Left ventricle myocardium inferior (tissue), 1 donor: ENCODE results near the gene CPT1A. TPM values are rescaled to one million over a fixed set of nuclear protein-coding genes. Genes with fewer than 3 reads are reported as not detected.
A peak's percentile ranks its signal among the peaks of the same experiment; 100 is the strongest.
"Not testable (repeated sequence)": the region's sequence is repeated elsewhere in the genome, so short reads cannot be mapped to it uniquely, and the experiment has no call there.

ENCODE experiments used
- DNase-seq: peaks from one replicate; pipeline ENCODE4 v3.0.0-alpha.2; 2020
- H3K27ac ChIP-seq: fragments of 200-600 bp; replicated peaks from 2 replicates; pipeline ENCODE4 v1.8.0; 2021
- H3K27me3 ChIP-seq: fragments of 200-600 bp; 2 replicates; pipeline ENCODE4 v1.8.0; 2021; ENCODE audit warnings: low read depth
- H3K36me3 ChIP-seq: fragments of 200-600 bp; 2 replicates; pipeline ENCODE4 v1.8.0; 2021
- H3K4me1 ChIP-seq: fragments of 200-600 bp; 2 replicates; pipeline ENCODE4 v1.8.0; 2021
- H3K4me3 ChIP-seq: fragments of 200-600 bp; 2 replicates; pipeline ENCODE4 v1.8.0; 2021; ENCODE audit warnings: mild to moderate bottlenecking, moderate library complexity
- H3K9me3 ChIP-seq: fragments of 200-600 bp; replicated peaks from 2 replicates; pipeline ENCODE4 v1.8.0; 2021
- intact Hi-C: fragments of 100-400 bp; cut with micrococcal nuclease; formaldehyde crosslinking; loops from one replicate; pipeline ENCODE4 v1.11.0; 2022
- long read RNA-seq: library from polyadenylated mRNA; unstranded; transcript quantifications from one replicate; pipeline ENCODE4 v2.0.0, GENCODE V29; 2021
- total RNA-seq: library from RNA; stranded (reverse); fragmentation: NEBNext Ultra II Directional; extraction: Animal tissue kit (Norgen Biotek cat#: 25700); gene quantifications from one replicate; pipeline ENCODE4 v1.2.1, GENCODE V29; 2021
- TF ChIP-seq, protein P1 (sequence below): fragments of 200-600 bp; IDR thresholded peaks from 2 replicates; pipeline ENCODE4 v1.8.0; 2021; ENCODE audit warnings: antibody characterized with exemption, mild to moderate bottlenecking, borderline replicate concordance
- donor health status: DM: no; HTN: yes; CAD: no; lungs with severe emphysema.

Gene CPT1A
- 73.1 TPM for total RNA-seq
- long read RNA-seq, full-length matches to known transcripts, result 4 of 13 reads
- long read RNA-seq, partial matches to known transcripts, result 2 of 13 reads
- long read RNA-seq, other reads (novel, unspliced or antisense), result 7 of 13 reads

DNA sequence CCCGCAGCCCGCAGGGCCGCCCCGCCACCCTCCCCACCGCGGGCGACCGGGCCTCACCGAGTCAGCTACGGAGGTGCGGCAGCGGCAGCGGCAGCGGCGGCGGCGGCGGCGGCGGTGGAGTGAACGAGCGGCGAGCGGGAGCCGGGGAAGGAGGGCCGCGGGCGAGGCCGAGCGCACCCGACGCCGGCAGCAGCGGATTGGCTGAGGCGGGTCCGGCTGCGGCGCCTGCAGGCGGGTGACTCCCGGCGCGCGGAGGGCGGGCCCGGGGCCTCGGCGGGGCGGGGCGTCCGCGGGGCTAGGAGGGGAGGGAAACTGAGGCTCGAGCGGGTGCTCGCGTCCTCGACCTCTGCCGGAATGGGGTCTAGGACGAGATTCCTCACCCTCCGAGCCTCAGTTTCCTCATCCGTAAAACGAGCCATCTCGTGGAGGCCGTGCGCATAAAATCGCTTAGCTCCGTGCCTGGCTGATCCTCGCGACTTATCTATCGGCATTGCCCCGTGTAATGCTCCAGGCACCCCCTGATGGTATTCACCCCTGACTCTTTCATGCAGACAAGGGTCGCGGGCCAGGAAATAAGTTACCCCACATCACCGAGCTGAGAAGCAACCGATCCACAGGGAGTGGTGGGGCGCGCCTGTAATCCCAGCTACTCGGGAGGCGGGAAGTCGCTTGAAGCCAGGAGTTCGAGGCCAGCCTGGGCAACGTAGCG, at the start of gene CPT1A:
Gene CPT1A (minus strand): TSS at position 199 of the 709 bp plus-strand sequence. CDS start 26,442 bp downstream, outside the sequence.
- Histone ChIP-seq H3K4me3 (peak within 1 kb of the TSS; percentile 89), H3K4me1 (peaks cover 72% of the 10 kb centered on the region), H3K36me3 (no peaks in the 10 kb centered on the region), H3K27ac (peak within 1 kb of the TSS; percentile 95), H3K27me3 (no peaks in the 10 kb centered on the region), H3K9me3 (no peaks in the 10 kb centered on the region)
- TF ChIP-seq, protein P1, sequence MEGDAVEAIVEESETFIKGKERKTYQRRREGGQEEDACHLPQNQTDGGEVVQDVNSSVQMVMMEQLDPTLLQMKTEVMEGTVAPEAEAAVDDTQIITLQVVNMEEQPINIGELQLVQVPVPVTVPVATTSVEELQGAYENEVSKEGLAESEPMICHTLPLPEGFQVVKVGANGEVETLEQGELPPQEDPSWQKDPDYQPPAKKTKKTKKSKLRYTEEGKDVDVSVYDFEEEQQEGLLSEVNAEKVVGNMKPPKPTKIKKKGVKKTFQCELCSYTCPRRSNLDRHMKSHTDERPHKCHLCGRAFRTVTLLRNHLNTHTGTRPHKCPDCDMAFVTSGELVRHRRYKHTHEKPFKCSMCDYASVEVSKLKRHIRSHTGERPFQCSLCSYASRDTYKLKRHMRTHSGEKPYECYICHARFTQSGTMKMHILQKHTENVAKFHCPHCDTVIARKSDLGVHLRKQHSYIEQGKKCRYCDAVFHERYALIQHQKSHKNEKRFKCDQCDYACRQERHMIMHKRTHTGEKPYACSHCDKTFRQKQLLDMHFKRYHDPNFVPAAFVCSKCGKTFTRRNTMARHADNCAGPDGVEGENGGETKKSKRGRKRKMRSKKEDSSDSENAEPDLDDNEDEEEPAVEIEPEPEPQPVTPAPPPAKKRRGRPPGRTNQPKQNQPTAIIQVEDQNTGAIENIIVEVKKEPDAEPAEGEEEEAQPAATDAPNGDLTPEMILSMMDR, result no peak
- peak; percentile 83 for DNase-seq
- intact Hi-C loops, result no loop called here

DNA sequence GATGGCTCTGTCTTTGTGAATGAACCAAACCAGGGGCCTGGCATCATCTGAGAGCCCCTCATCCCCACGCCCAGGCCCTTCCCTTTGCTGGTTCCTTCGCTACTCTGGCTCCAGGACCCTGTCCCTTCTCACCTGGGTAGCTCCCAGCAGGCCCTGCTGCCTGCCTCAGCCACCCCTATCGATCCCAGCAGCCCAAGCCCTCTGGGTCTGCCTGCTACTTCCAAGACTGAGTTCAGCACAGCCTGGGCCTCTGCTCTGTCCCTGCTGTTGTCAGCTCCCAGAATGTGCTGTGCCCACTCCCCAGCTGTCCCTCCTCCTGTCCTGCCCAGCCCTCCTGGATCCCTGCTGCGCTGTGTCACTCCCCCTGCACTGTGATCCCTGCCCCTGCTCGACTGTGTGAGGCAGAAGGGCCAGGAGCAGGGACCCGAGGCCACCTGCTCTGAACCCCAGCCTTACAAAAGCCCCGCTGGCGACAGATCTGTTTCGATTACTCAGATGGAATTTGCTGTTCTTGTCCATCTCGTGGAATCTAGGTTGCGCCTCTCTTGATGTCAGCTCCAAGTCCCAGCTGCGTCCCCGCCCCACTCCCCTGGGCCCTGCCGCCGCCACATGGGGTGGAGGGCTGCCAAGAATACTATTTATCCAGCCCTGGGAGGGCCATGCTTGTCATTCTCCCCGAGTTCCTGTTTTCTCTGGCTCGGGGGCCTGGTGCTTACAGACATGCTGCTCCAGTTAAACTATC, 48.9 kb upstream of the CPT1A start:
- no peaks in the 10 kb centered on the region for H3K9me3 ChIP-seq
- intact Hi-C loops, result no loop called here
- TF ChIP-seq, protein P1, result no peak
- DNase-seq, result peak; percentile 90
- no peaks in the 10 kb centered on the region for H3K27me3 ChIP-seq
- H3K4me1 ChIP-seq, result peaks cover 32% of the 10 kb centered on the region
- H3K36me3 ChIP-seq, result peaks cover 32% of the 10 kb centered on the region
- H3K27ac ChIP-seq, result peak overlapping the region; percentile 85
- H3K4me3 ChIP-seq, result peak overlapping the region; percentile 51

DNA sequence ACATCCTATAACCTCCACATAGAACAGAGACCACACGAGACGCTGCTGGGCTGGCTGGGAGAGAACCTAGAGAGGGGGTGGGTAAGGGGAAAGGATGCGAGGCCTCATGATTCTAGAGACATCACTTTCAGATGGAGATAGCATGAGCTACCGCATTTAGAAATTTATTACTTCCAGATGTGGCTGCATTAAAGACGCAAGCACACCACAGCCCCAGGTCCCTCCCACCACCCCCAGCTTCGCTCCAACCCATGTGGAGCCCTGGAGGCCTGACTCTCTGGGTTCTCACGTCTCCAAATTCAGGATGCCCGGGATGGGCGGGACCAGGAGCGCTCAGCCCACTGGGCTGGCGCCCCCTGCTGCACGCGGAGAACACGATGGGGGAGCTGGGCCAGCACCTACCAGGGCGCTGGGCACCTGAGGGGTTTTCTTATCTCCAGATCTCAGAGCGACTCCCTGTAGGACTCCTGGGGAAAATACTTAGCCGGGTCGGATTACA, 48.3 kb upstream of the CPT1A start:
- peak; percentile 78 for DNase-seq
- H3K9me3 ChIP-seq, result no peaks in the 10 kb centered on the region
- TF ChIP-seq, protein P1, result peak; percentile 57
- peaks cover 32% of the 10 kb centered on the region for H3K4me1 ChIP-seq
- intact Hi-C loops, result no loop called here
- H3K27ac ChIP-seq, result peak overlapping the region; percentile 85
- peak overlapping the region; percentile 51 for H3K4me3 ChIP-seq
- no peaks in the 10 kb centered on the region for H3K27me3 ChIP-seq
- H3K36me3 ChIP-seq, result peaks cover 26% of the 10 kb centered on the region

DNA sequence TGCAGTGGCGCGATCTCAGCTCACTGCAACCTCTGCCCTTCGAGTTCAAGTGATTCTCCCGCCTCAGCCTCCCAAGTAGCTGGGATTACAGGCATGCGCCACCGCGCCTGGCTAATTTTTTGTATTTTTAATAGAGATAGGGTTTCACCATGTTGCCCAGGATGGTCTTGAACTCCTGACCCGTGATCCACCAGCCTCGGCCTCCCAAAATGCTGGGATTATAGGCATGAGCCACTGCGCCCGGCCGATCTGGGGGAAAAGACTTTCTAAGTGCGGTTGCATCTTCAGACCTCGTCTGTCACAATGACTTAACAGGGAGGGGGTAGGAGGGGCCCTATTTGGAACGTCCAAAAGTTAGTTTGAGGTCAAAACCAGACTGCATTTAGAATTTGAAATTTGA, 43.1 kb upstream of the CPT1A start:
- H3K4me3 ChIP-seq, intact Hi-C loops, DNase-seq, H3K36me3 ChIP-seq, H3K27ac ChIP-seq, H3K27me3 ChIP-seq, H3K9me3 ChIP-seq: not testable (repeated sequence)
- peaks cover 11% of the 10 kb centered on the region for H3K4me1 ChIP-seq

DNA sequence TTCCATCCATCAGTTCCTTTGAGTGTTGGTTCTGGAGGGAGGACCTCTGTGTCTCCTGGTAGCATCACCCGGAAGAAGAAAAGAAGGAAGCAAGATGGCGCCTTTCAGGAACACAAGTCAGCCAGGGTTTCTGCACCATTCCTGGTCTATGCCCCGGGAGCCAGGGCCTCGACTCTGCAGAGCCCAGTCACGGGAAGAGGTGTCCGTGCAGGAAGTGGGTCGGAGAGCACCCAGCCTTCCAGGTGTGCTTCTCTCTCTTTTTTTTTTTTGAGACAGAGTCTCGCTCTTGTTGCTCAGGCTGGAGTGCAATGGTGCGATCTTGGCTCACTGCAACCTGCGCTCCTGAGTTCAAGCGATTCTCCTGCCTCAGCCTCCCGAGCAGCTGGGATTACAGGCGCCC, 40.7 kb upstream of the CPT1A start:
- no peak overlapping the region for H3K27ac ChIP-seq
- no peaks in the 10 kb centered on the region for H3K27me3 ChIP-seq
- H3K36me3 ChIP-seq, result no peaks in the 10 kb centered on the region
- TF ChIP-seq, protein P1, result no peak
- no peak overlapping the region for H3K4me3 ChIP-seq
- no peaks in the 10 kb centered on the region for H3K9me3 ChIP-seq
- peaks cover 14% of the 10 kb centered on the region for H3K4me1 ChIP-seq
- DNase-seq, result no peak
- intact Hi-C loops, result no loop called here
